ENCODE results near the gene SCAMP2. TPM values are rescaled to one million over a fixed set of nuclear protein-coding genes. Genes with fewer than 3 reads are reported as not detected.

The SCAMP2 gene
- total and polyA plus RNA-seq, 2 donors (not counting 1 experiment from before 2014, with no cell fraction given): 15.5 to 86.2 TPM

DNA sequence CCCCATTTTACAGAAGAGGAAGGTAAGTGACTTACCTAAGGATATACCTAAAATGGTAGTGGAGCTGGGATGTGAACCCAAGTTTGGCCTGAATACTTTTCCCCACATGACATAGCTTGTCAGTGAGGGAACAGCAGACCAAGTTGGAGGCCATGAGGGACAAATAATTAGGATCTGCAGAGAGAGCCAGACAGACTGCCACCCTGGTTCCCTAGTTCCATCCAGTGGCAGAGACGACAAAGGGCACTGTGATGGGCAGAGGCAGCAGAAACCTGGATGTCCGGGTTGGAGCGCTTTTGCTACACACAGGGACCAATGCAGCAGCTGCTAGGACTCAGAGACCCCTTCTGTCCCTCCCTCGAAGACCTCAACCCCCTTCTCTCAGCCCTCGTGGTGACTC is 45.6 kb downstream of the SCAMP2 start:
- Histone ChIP-seq H3K4me2 (ENCODE audit: extremely low read depth, insufficient read depth, low read length) (no peak overlapping the region), H3K36me3 (ENCODE audit: control insufficient read depth, insufficient read depth, low read length) (no peaks in the 10 kb centered on the region), H3K27me3 (ENCODE audit: control insufficient read depth, insufficient read depth, low read length) (peaks cover 17% of the 10 kb centered on the region), H3K27ac (ENCODE audit: insufficient read depth, low read length) (no peak overlapping the region), H3K9ac (ENCODE audit: insufficient read depth, low read length) (no peak overlapping the region), H2AFZ (ENCODE audit: low read length) (no peak overlapping the region), H3K9me3 (ENCODE audit: control insufficient read depth, insufficient read depth, low read depth, low read length) (no peaks in the 10 kb centered on the region), H3K4me1 (ENCODE audit: control insufficient read depth, extremely low read depth, insufficient read depth, low read length) (no peaks in the 10 kb centered on the region), H3K79me2 (ENCODE audit: control insufficient read depth, insufficient read depth, low read length) (no peaks in the 10 kb centered on the region), H3K4me3 (replicated peaks in 1 of 4; ENCODE audit: control extremely low read depth in 1 of 4, insufficient read depth in 1 of 4, low read depth in 3 of 4, low read length in 4 of 4) (no peak overlapping the region), H4K20me1 (ENCODE audit: control insufficient read depth, extremely low read depth, insufficient read depth, low read length) (no peaks in the 10 kb centered on the region)
- TF ChIP-seq, protein P1, sequence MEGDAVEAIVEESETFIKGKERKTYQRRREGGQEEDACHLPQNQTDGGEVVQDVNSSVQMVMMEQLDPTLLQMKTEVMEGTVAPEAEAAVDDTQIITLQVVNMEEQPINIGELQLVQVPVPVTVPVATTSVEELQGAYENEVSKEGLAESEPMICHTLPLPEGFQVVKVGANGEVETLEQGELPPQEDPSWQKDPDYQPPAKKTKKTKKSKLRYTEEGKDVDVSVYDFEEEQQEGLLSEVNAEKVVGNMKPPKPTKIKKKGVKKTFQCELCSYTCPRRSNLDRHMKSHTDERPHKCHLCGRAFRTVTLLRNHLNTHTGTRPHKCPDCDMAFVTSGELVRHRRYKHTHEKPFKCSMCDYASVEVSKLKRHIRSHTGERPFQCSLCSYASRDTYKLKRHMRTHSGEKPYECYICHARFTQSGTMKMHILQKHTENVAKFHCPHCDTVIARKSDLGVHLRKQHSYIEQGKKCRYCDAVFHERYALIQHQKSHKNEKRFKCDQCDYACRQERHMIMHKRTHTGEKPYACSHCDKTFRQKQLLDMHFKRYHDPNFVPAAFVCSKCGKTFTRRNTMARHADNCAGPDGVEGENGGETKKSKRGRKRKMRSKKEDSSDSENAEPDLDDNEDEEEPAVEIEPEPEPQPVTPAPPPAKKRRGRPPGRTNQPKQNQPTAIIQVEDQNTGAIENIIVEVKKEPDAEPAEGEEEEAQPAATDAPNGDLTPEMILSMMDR (conservative IDR thresholded peaks at IDR 0.05 in 1 of 2, IDR thresholded peaks at IDR 0.05 in 1 of 2; ENCODE audit: low read depth in 1 of 2, low read length in 2 of 2): no peak
- no peak for DNase-seq (ENCODE audit: low read depth in 2 of 2)

DNA sequence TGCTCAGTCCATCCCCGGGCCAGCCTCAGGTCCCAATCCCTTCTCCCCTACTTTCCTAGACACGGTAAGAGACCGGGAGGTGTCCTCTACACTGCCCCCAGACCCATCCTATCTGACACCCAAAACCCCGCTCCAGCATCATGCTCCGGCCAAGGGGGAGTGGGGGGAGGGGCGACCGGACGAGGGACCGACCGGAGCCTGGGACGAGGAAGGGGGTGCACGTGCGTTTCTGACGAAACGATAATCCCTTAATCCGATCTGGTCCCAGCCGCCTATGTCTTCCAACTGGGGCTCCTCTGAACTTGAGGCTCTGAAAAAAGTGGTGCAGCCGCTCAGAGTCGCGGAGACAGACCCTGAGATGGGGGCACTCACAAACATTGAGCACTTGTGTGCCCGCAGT is 46.2 kb downstream of the SCAMP2 start:
- H3K4me2 ChIP-seq (ENCODE audit: extremely low read depth, insufficient read depth, low read length): no peak overlapping the region
- H3K4me1 ChIP-seq (ENCODE audit: control insufficient read depth, extremely low read depth, insufficient read depth, low read length): no peaks in the 10 kb centered on the region
- no peaks in the 10 kb centered on the region for H3K79me2 ChIP-seq (ENCODE audit: control insufficient read depth, insufficient read depth, low read length)
- no peaks in the 10 kb centered on the region for H4K20me1 ChIP-seq (ENCODE audit: control insufficient read depth, extremely low read depth, insufficient read depth, low read length)
- H3K9me3 ChIP-seq (ENCODE audit: control insufficient read depth, insufficient read depth, low read depth, low read length): no peaks in the 10 kb centered on the region
- H3K36me3 ChIP-seq (ENCODE audit: control insufficient read depth, insufficient read depth, low read length): no peaks in the 10 kb centered on the region
- no peak for DNase-seq (ENCODE audit: low read depth in 2 of 2)
- no peak overlapping the region for H3K9ac ChIP-seq (ENCODE audit: insufficient read depth, low read length)
- H3K27me3 ChIP-seq (ENCODE audit: control insufficient read depth, insufficient read depth, low read length): peaks cover 17% of the 10 kb centered on the region
- H3K27ac ChIP-seq (ENCODE audit: insufficient read depth, low read length): no peak overlapping the region
- no peak overlapping the region for H2AFZ ChIP-seq (ENCODE audit: low read length)
- H3K4me3 ChIP-seq (replicated peaks in 1 of 4; ENCODE audit: control extremely low read depth in 1 of 4, insufficient read depth in 1 of 4, low read depth in 3 of 4, low read length in 4 of 4): no peak overlapping the region
- no peak for TF ChIP-seq EZH2 (IDR thresholded peaks at IDR 0.05; ENCODE audit: low read length, missing control alignments)
- TF ChIP-seq, protein P1 (conservative IDR thresholded peaks at IDR 0.05 in 1 of 2, IDR thresholded peaks at IDR 0.05 in 1 of 2; ENCODE audit: low read depth in 1 of 2, low read length in 2 of 2): no peak

DNA sequence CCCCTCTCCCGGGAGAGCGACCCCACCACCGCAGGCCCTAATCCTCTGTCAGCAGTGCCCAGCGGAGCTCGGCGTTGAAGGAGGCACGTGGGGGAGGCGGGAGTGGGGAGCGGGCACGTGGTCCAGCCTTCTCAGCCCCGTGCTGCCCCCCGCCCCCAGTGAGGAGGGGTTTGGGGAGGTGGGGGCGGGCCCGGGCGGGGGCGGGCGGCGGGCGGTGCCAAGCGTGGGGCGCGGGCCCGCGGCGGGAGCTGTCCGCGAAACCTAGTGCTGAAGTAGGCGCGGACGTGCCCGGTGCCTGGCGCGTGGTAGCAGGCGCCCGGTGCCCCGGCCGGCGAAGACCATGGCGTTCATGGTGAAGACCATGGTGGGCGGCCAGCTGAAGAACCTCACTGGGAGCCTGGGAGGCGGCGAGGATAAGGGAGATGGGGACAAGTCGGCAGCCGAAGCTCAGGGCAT is 46.8 kb downstream of the SCAMP2 start, which contains the start of gene CPLX3:
CPLX3 (plus strand) TSS at position 264 of the 456 bp plus-strand sequence; CDS start at position 341, 77 bp downstream.
- peaks cover 17% of the 10 kb centered on the region for H3K27me3 ChIP-seq (ENCODE audit: control insufficient read depth, insufficient read depth, low read length)
- no peak within 1 kb of the TSS for H3K4me2 ChIP-seq (ENCODE audit: extremely low read depth, insufficient read depth, low read length)
- H3K9ac ChIP-seq (ENCODE audit: insufficient read depth, low read length): no peak within 1 kb of the TSS
- TF ChIP-seq, protein P1 (conservative IDR thresholded peaks at IDR 0.05 in 1 of 2, IDR thresholded peaks at IDR 0.05 in 1 of 2; ENCODE audit: low read depth in 1 of 2, low read length in 2 of 2): no peak
- no peak for TF ChIP-seq EZH2 (IDR thresholded peaks at IDR 0.05; ENCODE audit: low read length, missing control alignments)
- no peaks in the 10 kb centered on the region for H3K4me1 ChIP-seq (ENCODE audit: control insufficient read depth, extremely low read depth, insufficient read depth, low read length)
- DNase-seq (ENCODE audit: low read depth in 2 of 2): no peak
- H3K79me2 ChIP-seq (ENCODE audit: control insufficient read depth, insufficient read depth, low read length): no peaks in the 10 kb centered on the region
- no peak within 1 kb of the TSS for H3K27ac ChIP-seq (ENCODE audit: insufficient read depth, low read length)
- H3K4me3 ChIP-seq (replicated peaks in 1 of 4; ENCODE audit: control extremely low read depth in 1 of 4, insufficient read depth in 1 of 4, low read depth in 3 of 4, low read length in 4 of 4): no peak within 1 kb of the TSS
- no peaks in the 10 kb centered on the region for H3K36me3 ChIP-seq (ENCODE audit: control insufficient read depth, insufficient read depth, low read length)
- no peaks in the 10 kb centered on the region for H3K9me3 ChIP-seq (ENCODE audit: control insufficient read depth, insufficient read depth, low read depth, low read length)
- no peaks in the 10 kb centered on the region for H4K20me1 ChIP-seq (ENCODE audit: control insufficient read depth, extremely low read depth, insufficient read depth, low read length)
- no peak within 1 kb of the TSS for H2AFZ ChIP-seq (ENCODE audit: low read length)
